Muscle layer of duodenum (tissue), 2 donors: Measurements from ENCODE around the gene CANX.
A peak's percentile ranks its signal among the peaks of the same experiment; 100 is the strongest.
"Not testable (repeated sequence)": the region's sequence is repeated elsewhere in the genome, so short reads cannot be mapped to it uniquely, and the experiment has no call there.

Experiments
- H3K27ac ChIP-seq: one replicate; pipeline ENCODE4 v1.7.0; 2013; ENCODE audit warnings: mild to moderate bottlenecking, low read length
- H3K27me3 ChIP-seq: one replicate; pipeline ENCODE4 v1.7.0; 2013; ENCODE audit warnings: low read depth, mild to moderate bottlenecking, control low read depth, low read length
- H3K36me3 ChIP-seq, 2 donors: one replicate each; pipeline ENCODE4 v1.7.0; 2013; ENCODE audit warnings: low read length in 2 of 2, control low read depth in 1 of 2, mild to moderate bottlenecking in 1 of 2; ENCODE audit not compliant: insufficient read depth in 2 of 2, control insufficient read depth in 1 of 2
- H3K4me1 ChIP-seq, 2 donors: one replicate each; pipeline ENCODE4 v1.7.0; 2013; ENCODE audit warnings: low read length in 2 of 2, mild to moderate bottlenecking in 2 of 2, control low read depth in 1 of 2, moderate library complexity in 1 of 2; ENCODE audit not compliant: insufficient read depth in 2 of 2, control insufficient read depth in 1 of 2
- H3K4me3 ChIP-seq, 2 donors: one replicate each; pipeline ENCODE4 v1.7.0; 2013; ENCODE audit warnings: low read length in 2 of 2, low read depth in 1 of 2, mild to moderate bottlenecking in 1 of 2
- H3K9me3 ChIP-seq, 2 donors: one replicate each; pipeline ENCODE4 v1.7.0; 2013; ENCODE audit warnings: low read length in 2 of 2, control low read depth in 1 of 2, mild to moderate bottlenecking in 1 of 2; ENCODE audit not compliant: control insufficient read depth in 1 of 2
- donor health status: healthy.

Gene CANX

GRCh38 chr5:179698935-179699615 lies at the start of gene CANX:
CANX (plus strand) TSS chr5:179698967; CDS start chr5:179705682, 6,715 bp downstream.
- Histone ChIP-seq H3K4me1 (peaks cover 0 to 32% of the 10 kb centered on the region in 2 donors), H3K27ac (peak within 1 kb of the TSS; percentile 96), H3K27me3 (no peaks in the 10 kb centered on the region), H3K4me3 (peak within 1 kb of the TSS; percentile 83 to 88), H3K36me3 (peaks cover 0 to 10% of the 10 kb centered on the region in 2 donors), H3K9me3 (no peaks in the 10 kb centered on the region)

GRCh38 chr5:179649166-179649703 lies 49.5 kb upstream of the CANX start:
- H3K27ac ChIP-seq, H3K4me1 ChIP-seq, H3K4me3 ChIP-seq: not testable (repeated sequence)

GRCh38 chr5:179650245-179650644 lies 48.5 kb upstream of the CANX start:
- H3K4me3 ChIP-seq, H3K9me3 ChIP-seq, H3K36me3 ChIP-seq, H3K27ac ChIP-seq, H3K27me3 ChIP-seq, H3K4me1 ChIP-seq: not testable (repeated sequence)

More at GRCh38 chr5:179649166-179649703, 49.5 kb upstream of the CANX start:
- not testable (repeated sequence) for H3K36me3 ChIP-seq, H3K27me3 ChIP-seq, H3K9me3 ChIP-seq

- not testable (repeated sequence) for H3K9me3 ChIP-seq, H3K4me3 ChIP-seq, H3K36me3 ChIP-seq, H3K27me3 ChIP-seq, H3K27ac ChIP-seq, H3K4me1 ChIP-seq
Measured at GRCh38 chr5:179653135-179653534, 45.6 kb upstream of the CANX start.

- H3K9me3 ChIP-seq, H3K27ac ChIP-seq, H3K27me3 ChIP-seq, H3K4me3 ChIP-seq, H3K4me1 ChIP-seq, H3K36me3 ChIP-seq: not testable (repeated sequence)
Measured at GRCh38 chr5:179657302-179658178, 41.2 kb upstream of the CANX start.

- H3K4me3 ChIP-seq = peak overlapping the region; percentile 72 to 81
- not testable (repeated sequence) for H3K4me1 ChIP-seq, H3K9me3 ChIP-seq, H3K27me3 ChIP-seq, H3K36me3 ChIP-seq, H3K27ac ChIP-seq
Measured at GRCh38 chr5:179658179-179658856, 40.4 kb upstream of the CANX start.

GRCh38 chr5:179661647-179662046 lies 37.1 kb upstream of the CANX start:
- H3K27me3 ChIP-seq, H3K9me3 ChIP-seq, H3K27ac ChIP-seq, H3K4me1 ChIP-seq, H3K4me3 ChIP-seq: not testable (repeated sequence)
- H3K36me3 ChIP-seq = peaks cover 0 to 29% of the 10 kb centered on the region in 2 donors

- H3K27me3 ChIP-seq = no peaks in the 10 kb centered on the region
- H3K27ac ChIP-seq = no peak overlapping the region
- H3K9me3 ChIP-seq = no peaks in the 10 kb centered on the region
- H3K4me1 ChIP-seq = no peaks in the 10 kb centered on the region
- H3K36me3 ChIP-seq = peaks cover 0 to 23% of the 10 kb centered on the region in 2 donors
- H3K4me3 ChIP-seq = no peak overlapping the region
Measured at GRCh38 chr5:179668391-179668790, 30.4 kb upstream of the CANX start.

- peak overlapping the region; percentile 82 for H3K27ac ChIP-seq
- H3K9me3 ChIP-seq = no peaks in the 10 kb centered on the region
- no peaks in the 10 kb centered on the region for H3K27me3 ChIP-seq
- peak overlapping the region; percentile 89 to 95 for H3K4me3 ChIP-seq
- H3K36me3 ChIP-seq = no peaks in the 10 kb centered on the region
- peaks cover 0 to 6% of the 10 kb centered on the region in 2 donors for H3K4me1 ChIP-seq
Measured at GRCh38 chr5:179678223-179679013, 20.3 kb upstream of the CANX start.

- Histone ChIP-seq H3K27ac (no peak overlapping the region), H3K4me1 (peaks cover 0 to 6% of the 10 kb centered on the region in 2 donors), H3K4me3 (peak overlapping the region; percentile 89 to 95), H3K9me3 (no peaks in the 10 kb centered on the region), H3K36me3 (no peaks in the 10 kb centered on the region), H3K27me3 (no peaks in the 10 kb centered on the region)
Measured at GRCh38 chr5:179679014-179679674, 19.6 kb upstream of the CANX start.
